HepG2 (cell line): ENCODE data around the gene FKBP5. TPM values are rescaled to one million over a fixed set of nuclear protein-coding genes. Genes with fewer than 3 reads are reported as not detected.

ENCODE experiments used
- ATM ChIP-seq: fragments of 450-650 bp; IDR thresholded peaks from 2 replicates; pipeline ENCODE4 v1.7.1; 2017; ENCODE audit warnings: mild to moderate bottlenecking, borderline replicate concordance
- FOXK1 ChIP-seq: sonication (generic); formaldehyde crosslinking; IDR thresholded peaks from 2 replicates; pipeline ENCODE4 v1.4.0; 2020; ENCODE audit warnings: low read depth, missing genetic modification reagents, borderline replicate concordance
- GABPB1 ChIP-seq: IDR thresholded peaks from 2 replicates; pipeline ENCODE4 v1.6.1; 2016; ENCODE audit warnings: mild to moderate bottlenecking, missing genetic modification reagents, moderate library complexity, missing compliant biosample characterization
- MAFF ChIP-seq: IDR thresholded peaks from 2 replicates; pipeline ENCODE4 v1.6.1; 2011; ENCODE audit warnings: low read depth, low read length, improper control_type of control experiment
- MAZ ChIP-seq, 2 experiments: sonication (generic) in 1 of 2; formaldehyde crosslinking in 1 of 2; IDR thresholded peaks; 2 replicates each; pipeline versions ENCODE4 v1.5.0 to v1.6.1; 2012 to 2020; ENCODE audit warnings: low read depth in 2 of 2, mild to moderate bottlenecking in 2 of 2, borderline replicate concordance in 1 of 2, improper control_type of control experiment in 1 of 2, low read length in 1 of 2, missing genetic modification reagents in 1 of 2, moderate library complexity in 1 of 2
- MIXL1 ChIP-seq: IDR thresholded peaks from 2 replicates; pipeline ENCODE4 v1.6.1; 2016
- NFYB ChIP-seq: sonication (generic); formaldehyde crosslinking; IDR thresholded peaks from 2 replicates; pipeline ENCODE4 v1.4.0; 2020; ENCODE audit warnings: missing genetic modification reagents
- NPAS2 ChIP-seq: sonication (generic); formaldehyde crosslinking; IDR thresholded peaks from 2 replicates; pipeline ENCODE4 v1.8.0; 2022; ENCODE audit warnings: mild to moderate bottlenecking, missing genetic modification reagents, borderline replicate concordance
- SOX5 ChIP-seq: IDR thresholded peaks from 2 replicates; pipeline ENCODE4 v1.6.1; 2016; ENCODE audit warnings: borderline replicate concordance
- TGIF2 ChIP-seq: IDR thresholded peaks from 2 replicates; pipeline ENCODE4 v1.6.1; 2016; ENCODE audit warnings: control low read depth, missing compliant biosample characterization
- ZNF138 ChIP-seq: sonication (generic); formaldehyde crosslinking; IDR thresholded peaks from 2 replicates; pipeline ENCODE4 v1.5.0; 2020; ENCODE audit warnings: mild to moderate bottlenecking, low read depth, missing genetic modification reagents
- ZNF24 ChIP-seq: fragments of 450-650 bp; IDR thresholded peaks from 2 replicates; pipeline ENCODE4 v1.6.1; 2017; ENCODE audit warnings: antibody characterized with exemption, mild to moderate bottlenecking
- ZNF292 ChIP-seq: sonication (generic); formaldehyde crosslinking; IDR thresholded peaks from 2 replicates; pipeline ENCODE4 v1.8.1; 2022; ENCODE audit warnings: mild to moderate bottlenecking, low read depth, missing genetic modification reagents, borderline replicate concordance
- ZNF510 ChIP-seq: sonication (generic); formaldehyde crosslinking; IDR thresholded peaks from 2 replicates; pipeline ENCODE4 v1.4.0; 2020; ENCODE audit warnings: low read depth, mild to moderate bottlenecking, missing genetic modification reagents
- ZNF883 ChIP-seq: sonication (generic); formaldehyde crosslinking; IDR thresholded peaks from 2 replicates; pipeline ENCODE4 v1.5.1; 2020; ENCODE audit warnings: mild to moderate bottlenecking, missing genetic modification reagents; ENCODE audit errors: not compliant biosample characterization
- polyA plus RNA-seq, 8 experiments: library from polyadenylated mRNA; depleted of rRNA in 3 of 8; stranded (reverse) in 7 of 8; unstranded in 1 of 8; fragments of >200 nt; fragmentation: Illumina TruSeq in 4 of 8; extraction: Trizol in 4 of 8; gene quantifications; 2 replicates each; pipeline versions ENCODE4 v1.2.1 to v1.2.3, GENCODE V29; 2011 to 2016; ENCODE audit warnings: low read depth in 4 of 8, missing spikeins in 1 of 8, mixed read lengths in 1 of 8; ENCODE audit not compliant: insufficient read depth in 1 of 8
- total RNA-seq, 5 experiments: library from RNA; depleted of rRNA; stranded (reverse); fragments of >200 nt; fragmentation: Illumina TruSeq; extraction: Trizol; gene quantifications; 2 replicates each; pipeline ENCODE4 v1.2.3, GENCODE V29; 2016; ENCODE audit warnings: low read depth in 1 of 5
- TF ChIP-seq, protein P1 (sequence below), 2 experiments: sonication (generic) in 1 of 2; formaldehyde crosslinking in 1 of 2; IDR thresholded peaks; 2 replicates each; pipeline versions ENCODE4 v1.6.1 to v1.9.0; 2014 to 2022; ENCODE audit warnings: antibody characterized with exemption in 1 of 2, borderline replicate concordance in 1 of 2, inconsistent platforms in 1 of 2, low read depth in 1 of 2, missing genetic modification reagents in 1 of 2
- TF ChIP-seq, protein P2 (sequence below): sonication (generic); formaldehyde crosslinking; IDR thresholded peaks from 2 replicates; pipeline ENCODE4 v1.4.0; 2020; ENCODE audit warnings: missing genetic modification reagents, borderline replicate concordance
- TF ChIP-seq, protein P3 (sequence below): sonication (generic); formaldehyde crosslinking; IDR thresholded peaks from 2 replicates; pipeline ENCODE4 v1.4.0; 2020; ENCODE audit warnings: low read depth, mild to moderate bottlenecking, missing genetic modification reagents

Gene FKBP5
- total and polyA plus RNA-seq, 2 of the 13 experiments (the other 11 are each of a cell fraction or from before 2014, with no cell fraction given): 8.0 to 17.4 TPM

DNA sequence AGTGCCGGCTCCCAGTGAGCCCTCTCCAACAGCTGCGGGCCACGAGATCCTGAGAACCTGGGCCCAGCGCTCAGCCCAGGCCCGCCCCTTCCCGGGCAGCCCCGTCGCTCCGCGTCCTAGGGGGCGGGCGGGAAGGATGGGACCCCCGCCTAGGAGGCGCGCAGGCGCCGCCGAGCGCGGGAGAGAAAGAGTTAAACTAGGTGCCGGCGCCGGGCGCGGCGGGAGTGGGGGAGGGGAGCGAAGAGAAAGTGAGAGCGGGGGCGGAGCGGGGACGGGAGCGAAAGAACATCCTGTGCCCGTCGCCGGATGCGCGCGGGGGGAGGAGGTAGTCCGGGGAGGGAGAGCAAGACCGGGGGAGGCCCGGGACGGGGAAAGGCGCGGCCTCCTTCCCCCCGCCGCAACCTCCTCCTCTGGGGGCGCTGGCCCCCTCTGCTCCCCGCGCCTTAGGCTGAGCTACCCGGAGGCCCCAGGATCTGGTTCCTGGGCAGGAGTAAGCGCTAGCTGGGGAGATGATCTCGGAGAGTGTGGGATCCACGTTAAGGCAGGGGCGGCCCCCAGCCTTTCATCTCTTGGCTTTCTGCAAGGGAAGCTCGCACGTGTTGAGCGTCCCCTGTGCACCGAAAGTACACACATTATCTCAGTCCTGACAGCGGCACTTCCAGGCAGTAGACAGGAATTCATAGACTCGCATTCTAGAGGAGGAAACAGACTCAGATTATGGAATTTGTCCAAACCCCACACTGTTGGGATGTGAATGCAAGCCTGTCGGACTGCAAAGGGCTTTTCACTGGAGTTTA is 43.2 kb upstream of the FKBP5 start (continued):
- TF ChIP-seq, protein P1, sequence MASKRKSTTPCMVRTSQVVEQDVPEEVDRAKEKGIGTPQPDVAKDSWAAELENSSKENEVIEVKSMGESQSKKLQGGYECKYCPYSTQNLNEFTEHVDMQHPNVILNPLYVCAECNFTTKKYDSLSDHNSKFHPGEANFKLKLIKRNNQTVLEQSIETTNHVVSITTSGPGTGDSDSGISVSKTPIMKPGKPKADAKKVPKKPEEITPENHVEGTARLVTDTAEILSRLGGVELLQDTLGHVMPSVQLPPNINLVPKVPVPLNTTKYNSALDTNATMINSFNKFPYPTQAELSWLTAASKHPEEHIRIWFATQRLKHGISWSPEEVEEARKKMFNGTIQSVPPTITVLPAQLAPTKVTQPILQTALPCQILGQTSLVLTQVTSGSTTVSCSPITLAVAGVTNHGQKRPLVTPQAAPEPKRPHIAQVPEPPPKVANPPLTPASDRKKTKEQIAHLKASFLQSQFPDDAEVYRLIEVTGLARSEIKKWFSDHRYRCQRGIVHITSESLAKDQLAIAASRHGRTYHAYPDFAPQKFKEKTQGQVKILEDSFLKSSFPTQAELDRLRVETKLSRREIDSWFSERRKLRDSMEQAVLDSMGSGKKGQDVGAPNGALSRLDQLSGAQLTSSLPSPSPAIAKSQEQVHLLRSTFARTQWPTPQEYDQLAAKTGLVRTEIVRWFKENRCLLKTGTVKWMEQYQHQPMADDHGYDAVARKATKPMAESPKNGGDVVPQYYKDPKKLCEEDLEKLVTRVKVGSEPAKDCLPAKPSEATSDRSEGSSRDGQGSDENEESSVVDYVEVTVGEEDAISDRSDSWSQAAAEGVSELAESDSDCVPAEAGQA (IDR thresholded peaks at IDR 0.05; ENCODE audit: low read depth): peak; percentile 10; the same call in 1 of the 2 replicates
- TF ChIP-seq, protein P1 (CRISPR knock-in tag; IDR thresholded peaks at IDR 0.05; ENCODE audit: borderline replicate concordance): no peak
- TF ChIP-seq ZNF138 (CRISPR knock-in tag): no peak; the same call in 1 of the 2 replicates
- TF ChIP-seq ZNF24: no peak
- peak; percentile 91 for TF ChIP-seq ZNF292 (CRISPR knock-in tag)
- TF ChIP-seq, protein P2, sequence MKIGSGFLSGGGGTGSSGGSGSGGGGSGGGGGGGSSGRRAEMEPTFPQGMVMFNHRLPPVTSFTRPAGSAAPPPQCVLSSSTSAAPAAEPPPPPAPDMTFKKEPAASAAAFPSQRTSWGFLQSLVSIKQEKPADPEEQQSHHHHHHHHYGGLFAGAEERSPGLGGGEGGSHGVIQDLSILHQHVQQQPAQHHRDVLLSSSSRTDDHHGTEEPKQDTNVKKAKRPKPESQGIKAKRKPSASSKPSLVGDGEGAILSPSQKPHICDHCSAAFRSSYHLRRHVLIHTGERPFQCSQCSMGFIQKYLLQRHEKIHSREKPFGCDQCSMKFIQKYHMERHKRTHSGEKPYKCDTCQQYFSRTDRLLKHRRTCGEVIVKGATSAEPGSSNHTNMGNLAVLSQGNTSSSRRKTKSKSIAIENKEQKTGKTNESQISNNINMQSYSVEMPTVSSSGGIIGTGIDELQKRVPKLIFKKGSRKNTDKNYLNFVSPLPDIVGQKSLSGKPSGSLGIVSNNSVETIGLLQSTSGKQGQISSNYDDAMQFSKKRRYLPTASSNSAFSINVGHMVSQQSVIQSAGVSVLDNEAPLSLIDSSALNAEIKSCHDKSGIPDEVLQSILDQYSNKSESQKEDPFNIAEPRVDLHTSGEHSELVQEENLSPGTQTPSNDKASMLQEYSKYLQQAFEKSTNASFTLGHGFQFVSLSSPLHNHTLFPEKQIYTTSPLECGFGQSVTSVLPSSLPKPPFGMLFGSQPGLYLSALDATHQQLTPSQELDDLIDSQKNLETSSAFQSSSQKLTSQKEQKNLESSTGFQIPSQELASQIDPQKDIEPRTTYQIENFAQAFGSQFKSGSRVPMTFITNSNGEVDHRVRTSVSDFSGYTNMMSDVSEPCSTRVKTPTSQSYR: peak; percentile 97
- 0 out of 2 replicates have a peak, but pooled peaks have one; percentile 5 for TF ChIP-seq NFYB (CRISPR knock-in tag)
- TF ChIP-seq, protein P3, sequence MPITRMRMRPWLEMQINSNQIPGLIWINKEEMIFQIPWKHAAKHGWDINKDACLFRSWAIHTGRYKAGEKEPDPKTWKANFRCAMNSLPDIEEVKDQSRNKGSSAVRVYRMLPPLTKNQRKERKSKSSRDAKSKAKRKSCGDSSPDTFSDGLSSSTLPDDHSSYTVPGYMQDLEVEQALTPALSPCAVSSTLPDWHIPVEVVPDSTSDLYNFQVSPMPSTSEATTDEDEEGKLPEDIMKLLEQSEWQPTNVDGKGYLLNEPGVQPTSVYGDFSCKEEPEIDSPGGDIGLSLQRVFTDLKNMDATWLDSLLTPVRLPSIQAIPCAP (CRISPR knock-in tag): no peak
- TF ChIP-seq ZNF883 (CRISPR knock-in tag): no peak
- peak; percentile 8; the same call in 1 of the 2 replicates for TF ChIP-seq MAZ (IDR thresholded peaks at IDR 0.05; ENCODE audit: borderline replicate concordance, low read depth, low read length)
- TF ChIP-seq MAZ (CRISPR knock-in tag; IDR thresholded peaks at IDR 0.05; ENCODE audit: low read depth): peak; percentile 89
- TF ChIP-seq GABPB1: peak; percentile 86
- TF ChIP-seq ATM: no peak
- TF ChIP-seq FOXK1: no peak; the same call in 1 of the 2 replicates
- no peak for TF ChIP-seq MAFF
- peak; percentile 77 for TF ChIP-seq TGIF2 (CRISPR knock-in tag)
- TF ChIP-seq ZNF510 (CRISPR knock-in tag): no peak
- peak; percentile 82 for TF ChIP-seq SOX5 (CRISPR knock-in tag)
- peak; percentile 52; the same call in 1 of the 2 replicates for TF ChIP-seq NPAS2 (CRISPR knock-in tag)
- TF ChIP-seq MIXL1: peak; percentile 55; the same call in 1 of the 2 replicates
